DND-41 (cell line): ENCODE data around the gene CAVIN2.

Experiments
- ATAC-seq: fragments of 200-7000 bp; cut with Tn5 transposase; 3 replicates; pipeline ENCODE4 v1.9.1; 2021; ENCODE audit warnings: low read depth; ENCODE audit not compliant: insufficient read depth
- DNase-seq: peaks from one replicate; pipeline ENCODE4 v3.0.0-alpha.2; 2020
- H2AFZ ChIP-seq: 2 replicates; pipeline ENCODE4 v1.6.0; 2012; ENCODE audit warnings: low read depth, low read length
- H3K27ac ChIP-seq: 2 replicates; pipeline ENCODE4 v1.5.1; 2012; ENCODE audit warnings: low read length, inconsistent platforms
- H3K27me3 ChIP-seq: fragments of 200-600 bp; sonication (generic); 2 replicates; pipeline ENCODE4 v1.6.0; 2012; ENCODE audit warnings: low read length, mild to moderate bottlenecking, inconsistent platforms; ENCODE audit not compliant: insufficient read depth, poor library complexity
- H3K36me3 ChIP-seq: 2 replicates; pipeline ENCODE4 v1.5.1; 2012; ENCODE audit warnings: low read length, inconsistent platforms; ENCODE audit not compliant: insufficient read depth
- H3K4me1 ChIP-seq: 2 replicates; pipeline ENCODE4 v1.5.1; 2012; ENCODE audit warnings: mild to moderate bottlenecking, low read length; ENCODE audit not compliant: insufficient read depth
- H3K4me2 ChIP-seq: 2 replicates; pipeline ENCODE4 v1.6.0; 2012; ENCODE audit warnings: mild to moderate bottlenecking, moderate library complexity, low read length, inconsistent platforms; ENCODE audit not compliant: insufficient read depth
- H3K4me3 ChIP-seq, 2 experiments: fragments of 200-600 bp in 1 of 2; shearing (Covaris generic) in 1 of 2; 2 replicates each; pipeline ENCODE4 v1.5.1; 2012 to 2016; ENCODE audit warnings: inconsistent platforms in 2 of 2, low read length in 2 of 2, mild to moderate bottlenecking in 2 of 2, low read depth in 1 of 2, moderate library complexity in 1 of 2
- H3K79me2 ChIP-seq: 2 replicates; pipeline ENCODE4 v1.6.0; 2012; ENCODE audit warnings: low read length, inconsistent platforms; ENCODE audit not compliant: insufficient read depth
- H3K9ac ChIP-seq: 2 replicates; pipeline ENCODE4 v1.6.0; 2012; ENCODE audit warnings: low read depth, mild to moderate bottlenecking, inconsistent platforms, low read length, moderate library complexity
- H3K9me3 ChIP-seq: 2 replicates; pipeline ENCODE4 v1.5.1; 2012; ENCODE audit warnings: low read length, moderate library complexity, mild to moderate bottlenecking, inconsistent platforms; ENCODE audit not compliant: insufficient read depth, severe bottlenecking
- H4K20me1 ChIP-seq: 2 replicates; pipeline ENCODE4 v1.6.0; 2012; ENCODE audit warnings: low read length; ENCODE audit not compliant: insufficient read depth
- EZH2 ChIP-seq: IDR thresholded peaks from 3 replicates; pipeline ENCODE4 v1.6.1; 2012; ENCODE audit warnings: borderline replicate concordance, low read depth, mild to moderate bottlenecking, moderate library complexity, low read length, inconsistent platforms; ENCODE audit not compliant: severe bottlenecking
- TF ChIP-seq, protein P1 (sequence below): IDR thresholded peaks from 2 replicates; pipeline ENCODE4 v1.5.1; 2012; ENCODE audit warnings: borderline replicate concordance, low read length, moderate library complexity, mild to moderate bottlenecking; ENCODE audit not compliant: poor library complexity, severe bottlenecking; ENCODE audit errors: extremely low read depth

Gene CAVIN2

GRCh38 chr2:191888400-191889166, 41.7 kb upstream of the CAVIN2 start:
- Histone ChIP-seq H3K27ac (no peak overlapping the region), H3K4me3 (no peak overlapping the region), H3K79me2 (no peaks in the 10 kb centered on the region), H3K27me3 (peaks cover 3% of the 10 kb centered on the region), H3K9ac (no peak overlapping the region), H4K20me1 (no peaks in the 10 kb centered on the region), H3K4me2 (no peak overlapping the region), H3K4me1 (no peaks in the 10 kb centered on the region), H2AFZ (no peak overlapping the region), H3K9me3 (no peaks in the 10 kb centered on the region), H3K36me3 (no peaks in the 10 kb centered on the region)
- DNase-seq, result no peak
- ATAC-seq, result no peak
- TF ChIP-seq, protein P1, sequence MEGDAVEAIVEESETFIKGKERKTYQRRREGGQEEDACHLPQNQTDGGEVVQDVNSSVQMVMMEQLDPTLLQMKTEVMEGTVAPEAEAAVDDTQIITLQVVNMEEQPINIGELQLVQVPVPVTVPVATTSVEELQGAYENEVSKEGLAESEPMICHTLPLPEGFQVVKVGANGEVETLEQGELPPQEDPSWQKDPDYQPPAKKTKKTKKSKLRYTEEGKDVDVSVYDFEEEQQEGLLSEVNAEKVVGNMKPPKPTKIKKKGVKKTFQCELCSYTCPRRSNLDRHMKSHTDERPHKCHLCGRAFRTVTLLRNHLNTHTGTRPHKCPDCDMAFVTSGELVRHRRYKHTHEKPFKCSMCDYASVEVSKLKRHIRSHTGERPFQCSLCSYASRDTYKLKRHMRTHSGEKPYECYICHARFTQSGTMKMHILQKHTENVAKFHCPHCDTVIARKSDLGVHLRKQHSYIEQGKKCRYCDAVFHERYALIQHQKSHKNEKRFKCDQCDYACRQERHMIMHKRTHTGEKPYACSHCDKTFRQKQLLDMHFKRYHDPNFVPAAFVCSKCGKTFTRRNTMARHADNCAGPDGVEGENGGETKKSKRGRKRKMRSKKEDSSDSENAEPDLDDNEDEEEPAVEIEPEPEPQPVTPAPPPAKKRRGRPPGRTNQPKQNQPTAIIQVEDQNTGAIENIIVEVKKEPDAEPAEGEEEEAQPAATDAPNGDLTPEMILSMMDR, result no peak
- TF ChIP-seq EZH2, result no peak

- no peak overlapping the region for H3K9ac ChIP-seq
- TF ChIP-seq, protein P1, result no peak
- no peak for TF ChIP-seq EZH2
- no peaks in the 10 kb centered on the region for H3K9me3 ChIP-seq
- H3K79me2 ChIP-seq, result no peaks in the 10 kb centered on the region
- no peak overlapping the region for H3K27ac ChIP-seq
- no peak overlapping the region for H2AFZ ChIP-seq
- H3K4me3 ChIP-seq, result no peak overlapping the region
- no peaks in the 10 kb centered on the region for H3K4me1 ChIP-seq
- no peaks in the 10 kb centered on the region for H4K20me1 ChIP-seq
- no peak overlapping the region for H3K4me2 ChIP-seq
- H3K27me3 ChIP-seq, result no peaks in the 10 kb centered on the region
- ATAC-seq (no peak), DNase-seq (no peak)
- no peaks in the 10 kb centered on the region for H3K36me3 ChIP-seq
Measured at GRCh38 chr2:191885650-191886049, 38.8 kb upstream of the CAVIN2 start.

DNA sequence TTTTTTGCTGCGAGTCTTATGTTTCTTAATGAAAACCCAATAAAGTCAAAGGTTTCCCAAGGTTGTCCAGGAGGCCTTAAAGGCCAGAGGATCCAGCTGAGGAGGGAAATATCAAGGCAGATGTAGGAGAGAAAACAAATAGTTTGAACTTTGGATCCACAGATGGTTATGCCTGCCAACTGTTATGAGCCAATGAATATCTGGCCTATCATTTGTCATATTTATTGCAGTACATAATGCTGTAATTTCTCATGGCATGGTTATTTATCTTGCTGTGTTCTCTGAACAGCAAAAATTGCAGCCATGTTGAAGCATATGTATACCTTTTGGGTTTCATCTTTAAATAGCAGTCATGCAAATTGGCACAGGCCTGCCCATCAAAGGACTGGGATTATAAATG, 38.2 kb upstream of the CAVIN2 start:
- Histone ChIP-seq H3K4me3 (no peak overlapping the region), H3K4me2 (no peak overlapping the region), H3K4me1 (no peaks in the 10 kb centered on the region), H2AFZ (no peak overlapping the region), H3K27ac (no peak overlapping the region), H3K9ac (no peak overlapping the region), H3K9me3 (no peaks in the 10 kb centered on the region), H4K20me1 (no peaks in the 10 kb centered on the region), H3K27me3 (no peaks in the 10 kb centered on the region), H3K36me3 (no peaks in the 10 kb centered on the region), H3K79me2 (no peaks in the 10 kb centered on the region)
- ATAC-seq (no peak), DNase-seq (no peak)
- TF ChIP-seq EZH2, result no peak
- TF ChIP-seq, protein P1, result no peak
